DOHH2 (cell line): Measurements from ENCODE around the gene ATP2A1.
A peak's percentile ranks its signal among the peaks of the same experiment; 100 is the strongest.

Experiments used
- H3F3A ChIP-seq: fragments of 200-600 bp; sonication (generic), shearing (Covaris generic); 2 replicates; pipeline ENCODE4 v1.6.0; 2016; ENCODE audit warnings: antibody characterized with exemption, mild to moderate bottlenecking; ENCODE audit not compliant: control insufficient read depth, insufficient read depth
- H3K27ac ChIP-seq: fragments of 200-600 bp; sonication (generic); 2 replicates; pipeline ENCODE4 v1.5.1; 2014; ENCODE audit warnings: low read depth, mild to moderate bottlenecking, low read length, moderate library complexity
- H3K27me3 ChIP-seq: fragments of 200-600 bp; sonication (generic); 2 replicates; pipeline ENCODE4 v1.6.1; 2014; ENCODE audit warnings: mild to moderate bottlenecking, low read length, mixed read lengths; ENCODE audit not compliant: control insufficient read depth
- H3K36me3 ChIP-seq: fragments of 200-600 bp; sonication (generic); 2 replicates; pipeline ENCODE4 v1.6.1; 2014; ENCODE audit warnings: mild to moderate bottlenecking, low read length, moderate library complexity, mixed read lengths; ENCODE audit not compliant: control insufficient read depth
- H3K4me1 ChIP-seq: fragments of 200-600 bp; sonication (generic); 2 replicates; pipeline ENCODE4 v1.6.1; 2014; ENCODE audit warnings: mild to moderate bottlenecking, low read length, mixed read lengths; ENCODE audit not compliant: control insufficient read depth
- H3K4me2 ChIP-seq: fragments of 200-600 bp; sonication (generic); 2 replicates; pipeline ENCODE4 v1.6.0; 2014; ENCODE audit warnings: mild to moderate bottlenecking, low read length, moderate library complexity
- H3K4me3 ChIP-seq: fragments of 200-600 bp; sonication (generic); 2 replicates; pipeline ENCODE4 v1.5.1; 2014; ENCODE audit warnings: mild to moderate bottlenecking, low read length, mixed read lengths
- H3K79me2 ChIP-seq: fragments of 200-600 bp; sonication (generic); 2 replicates; pipeline ENCODE4 v1.6.1; 2014; ENCODE audit warnings: mild to moderate bottlenecking, low read length, mixed read lengths; ENCODE audit not compliant: control insufficient read depth
- H3K9me2 ChIP-seq: fragments of 200-600 bp; sonication (generic); replicated peaks from 2 replicates; pipeline ENCODE4 v1.6.1; 2014; ENCODE audit warnings: mild to moderate bottlenecking, low read length, mixed read lengths; ENCODE audit not compliant: control insufficient read depth
- H3K9me3 ChIP-seq: fragments of 200-600 bp; sonication (generic); 2 replicates; pipeline ENCODE4 v1.6.1; 2014; ENCODE audit warnings: antibody characterized with exemption, low read length, mixed read lengths; ENCODE audit not compliant: control insufficient read depth, insufficient read depth
- H4K20me1 ChIP-seq: fragments of 200-600 bp; sonication (generic); 2 replicates; pipeline ENCODE4 v1.6.0; 2014; ENCODE audit warnings: low read depth, mild to moderate bottlenecking, antibody characterized with exemption, low read length, moderate library complexity; ENCODE audit not compliant: control insufficient read depth, insufficient read depth
- CTCF ChIP-seq: fragments of 200-600 bp; sonication (generic); IDR thresholded peaks from one replicate; pipeline ENCODE4 v1.5.1; 2014; ENCODE audit warnings: antibody characterized with exemption, mild to moderate bottlenecking, low read depth, low read length; ENCODE audit not compliant: poor library complexity, severe bottlenecking
- EZH2phosphoT487 ChIP-seq: fragments of 200-600 bp; sonication (generic); IDR thresholded peaks from 2 replicates; pipeline ENCODE4 v1.6.1; 2017; ENCODE audit warnings: borderline replicate concordance, mild to moderate bottlenecking, antibody characterized with exemption, low read length, moderate library complexity, mixed read lengths

ATP2A1 gene

DNA sequence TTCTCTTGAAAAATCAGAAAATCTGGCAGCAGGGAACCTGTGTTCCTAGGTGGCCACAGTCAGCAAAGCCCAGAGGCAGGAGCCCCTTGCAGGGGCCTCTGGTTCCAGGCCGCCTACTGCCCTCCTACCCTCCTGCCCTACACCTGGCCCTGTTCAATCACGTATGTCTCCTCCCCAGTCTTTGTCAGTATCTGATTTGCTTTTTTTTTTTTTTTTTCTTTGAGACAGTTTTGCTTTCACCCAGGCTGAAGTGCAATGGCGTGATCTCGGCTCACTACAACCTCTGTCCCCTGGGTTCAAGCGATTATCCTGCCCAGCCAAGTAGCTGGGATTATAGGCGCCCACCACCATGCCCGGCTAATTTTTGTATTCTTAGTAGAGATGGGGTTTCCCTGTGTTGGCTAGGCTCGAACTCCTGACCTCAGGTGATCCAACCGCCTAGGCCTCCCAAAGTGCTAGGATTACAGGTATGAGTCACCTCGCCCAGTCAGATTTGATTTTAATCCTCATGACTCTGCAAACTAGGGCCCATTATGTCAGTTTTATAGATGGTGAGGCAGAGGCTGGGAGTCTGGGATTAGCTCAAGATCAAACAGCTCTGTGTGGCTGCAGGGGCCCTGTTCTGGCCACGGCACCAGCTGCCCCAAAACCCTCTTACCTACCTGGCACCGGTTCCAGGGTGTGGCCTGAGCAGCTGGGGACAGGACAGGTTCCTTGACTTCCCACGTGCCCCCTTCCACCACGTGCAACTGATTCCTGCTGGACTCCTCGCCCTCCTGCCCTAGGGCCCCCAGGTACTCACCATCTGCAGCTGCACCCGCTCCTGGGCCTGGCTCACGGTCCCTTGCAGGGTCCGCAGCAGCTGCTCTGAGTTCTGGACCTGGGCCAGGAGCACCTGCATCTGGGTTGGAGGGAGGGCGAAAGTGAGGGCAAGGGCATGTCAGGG is 32.1 kb downstream of the ATP2A1 start:
- Histone ChIP-seq H3K27ac (peak overlapping the region; percentile 83), H4K20me1 (no peaks in the 10 kb centered on the region), H3K4me3 (peak overlapping the region; percentile 50), H3K4me1 (peaks cover 39% of the 10 kb centered on the region), H3K9me3 (no peaks in the 10 kb centered on the region), H3K79me2 (no peaks in the 10 kb centered on the region), H3K4me2 (peak overlapping the region; percentile 63), H3K9me2 (no peaks in the 10 kb centered on the region), H3K27me3 (no peaks in the 10 kb centered on the region), H3F3A (peaks cover 3% of the 10 kb centered on the region), H3K36me3 (peaks cover 65% of the 10 kb centered on the region)
- TF ChIP-seq CTCF, result no peak
- TF ChIP-seq EZH2phosphoT487, result no peak

GRCh38 chr16:28912558-28912957 is 34.3 kb downstream of the ATP2A1 start:
- Histone ChIP-seq H3K4me2 (no peak overlapping the region), H3K36me3 (peaks cover 75% of the 10 kb centered on the region), H3K9me3 (no peaks in the 10 kb centered on the region), H3K4me3 (no peak overlapping the region), H3K9me2 (no peaks in the 10 kb centered on the region), H3K79me2 (peaks cover 3% of the 10 kb centered on the region; the same call in 1 of the 2 replicates), H3K4me1 (peaks cover 39% of the 10 kb centered on the region), H3F3A (peaks cover 3% of the 10 kb centered on the region), H4K20me1 (no peaks in the 10 kb centered on the region), H3K27ac (peak overlapping the region; percentile 14), H3K27me3 (no peaks in the 10 kb centered on the region)
- TF ChIP-seq CTCF, result no peak
- no peak for TF ChIP-seq EZH2phosphoT487

DNA sequence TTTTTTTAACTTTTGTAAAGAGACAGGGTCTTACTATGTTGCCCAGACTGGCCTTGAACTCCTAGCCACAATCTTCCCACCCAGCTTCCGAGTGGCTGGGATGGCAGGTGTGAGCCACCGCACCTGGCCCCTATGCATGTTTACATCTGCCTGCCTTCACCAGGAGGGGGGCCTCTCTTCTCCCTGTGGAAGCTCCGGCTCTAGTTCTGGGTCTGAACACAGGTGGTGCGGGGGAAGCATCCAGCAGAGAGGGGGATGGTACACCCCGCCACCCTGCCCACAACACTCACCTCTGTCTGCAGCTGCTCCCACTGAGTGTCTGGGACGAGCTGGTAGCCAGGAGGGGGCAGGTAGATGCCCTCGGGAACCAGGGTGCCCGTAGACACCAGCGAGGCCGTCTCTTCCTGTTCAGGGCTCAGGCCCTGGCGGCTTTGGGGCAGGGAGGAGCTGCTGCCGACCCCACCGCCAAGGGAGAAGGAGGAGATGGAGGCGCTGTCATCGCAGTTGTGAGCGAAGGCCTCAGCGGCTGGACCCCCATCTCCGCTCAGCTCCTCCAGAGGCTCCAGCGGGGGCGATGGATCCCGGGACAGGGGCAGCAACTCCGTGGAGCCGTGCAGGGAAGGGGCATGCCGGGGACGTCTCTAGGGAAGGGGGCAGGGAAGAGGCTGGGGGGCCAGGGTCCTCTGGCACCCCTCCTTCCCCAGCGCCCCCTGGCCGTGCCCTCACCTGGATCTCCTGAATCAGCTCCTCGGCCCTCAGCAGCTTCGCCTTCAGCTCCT is 35.8 kb downstream of the ATP2A1 start:
- no peaks in the 10 kb centered on the region for H3K9me3 ChIP-seq
- H3K27me3 ChIP-seq, result no peaks in the 10 kb centered on the region
- peaks cover 3% of the 10 kb centered on the region; the same call in 1 of the 2 replicates for H3K79me2 ChIP-seq
- peaks cover 39% of the 10 kb centered on the region for H3K4me1 ChIP-seq
- no peaks in the 10 kb centered on the region for H3K9me2 ChIP-seq
- peaks cover 3% of the 10 kb centered on the region for H3F3A ChIP-seq
- no peak overlapping the region for H3K4me3 ChIP-seq
- H4K20me1 ChIP-seq, result no peaks in the 10 kb centered on the region
- TF ChIP-seq CTCF (no peak), EZH2phosphoT487 (no peak)
- H3K4me2 ChIP-seq, result no peak overlapping the region
- peaks cover 79% of the 10 kb centered on the region for H3K36me3 ChIP-seq
- no peak overlapping the region for H3K27ac ChIP-seq
